A549 treated with ZK216348 at 1 μM for 4 hours (cell line): ENCODE data around the gene ZFP82. TPM values are rescaled to one million over a fixed set of nuclear protein-coding genes. Genes with fewer than 3 reads are reported as not detected.

Experiments used
- total RNA-seq: library from RNA; stranded (reverse); fragments of 200-300 nt; extraction: Qiagen RNA extraction; gene quantifications from 5 replicates; pipeline ENCODE4 v1.2.3, GENCODE V29; 2022; ENCODE audit warnings: low read depth

The ZFP82 gene
- 1.6 to 2.8 TPM (median 1.9 TPM) in 5 replicates for total RNA-seq

GRCh38 chr19:36418287-36419001 is at the start of gene ZFP82:
Gene ZFP82, minus strand, starts transcription at chr19:36418644. Its CDS starts 8,855 bp downstream, at chr19:36409789.

GRCh38 chr19:36378625-36379509 is 39.6 kb downstream of the ZFP82 start, which contains the start of gene ZFP14:
Gene ZFP14, minus strand, starts transcription at chr19:36379201. Its CDS starts 11,309 bp downstream, at chr19:36367892.

Other genes starting within 250 kb of the ZFP82 start
- 3.7 to 5.4 TPM (median 4.2 TPM) in 5 replicates for gene ZNF565, start 204.0 kb downstream of the ZFP82 start, total RNA-seq
- 109 to 188 TPM (median 120 TPM) in 5 replicates for gene ZNF146, start 203.5 kb downstream of the ZFP82 start, total RNA-seq
- 2.1 to 2.9 TPM (median 2.5 TPM) in 5 replicates for gene ZFP14, start 39.4 kb downstream of the ZFP82 start, total RNA-seq
- 7.9 to 9.6 TPM (median 8.6 TPM) in 5 replicates for gene ZNF566, start 70.9 kb upstream of the ZFP82 start, total RNA-seq
- 5.9 to 13.9 TPM (median 7.6 TPM) in 5 replicates for gene ZNF260, start 109.6 kb upstream of the ZFP82 start, total RNA-seq
- gene ZNF529, start 154.6 kb upstream of the ZFP82 start, total RNA-seq = 1.8 to 3.2 TPM (median 2.5 TPM) in 5 replicates
- not detected in 5 replicates for gene ZNF382, start 186.7 kb upstream of the ZFP82 start, total RNA-seq
- gene ZNF461, start 248.2 kb upstream of the ZFP82 start, total RNA-seq = 6.9 to 10.6 TPM (median 8.4 TPM) in 5 replicates